Astrocyte of the cerebellum (primary cell): Measurements from ENCODE around the gene EMX2.

ENCODE experiments used
- DNase-seq: peaks from one replicate; pipeline ENCODE4 v3.0.0-alpha.2; 2011; ENCODE audit warnings: low read depth
- H3K4me3 ChIP-seq: 2 replicates; pipeline ENCODE4 v1.5.1; 2011; ENCODE audit warnings: mild to moderate bottlenecking, low read depth, low read length, moderate library complexity
- in situ Hi-C: cut with HindIII; loops from 2 replicates; pipeline ENCODE4 v1.10.0; 2017; ENCODE audit warnings: low sequenced_read_pairs
- TF ChIP-seq, protein P1 (sequence below): IDR thresholded peaks from 2 replicates; pipeline ENCODE4 v1.5.1; 2012; ENCODE audit warnings: low read length, low read depth, moderate library complexity, mild to moderate bottlenecking; ENCODE audit errors: missing control alignments

EMX2 gene

DNA sequence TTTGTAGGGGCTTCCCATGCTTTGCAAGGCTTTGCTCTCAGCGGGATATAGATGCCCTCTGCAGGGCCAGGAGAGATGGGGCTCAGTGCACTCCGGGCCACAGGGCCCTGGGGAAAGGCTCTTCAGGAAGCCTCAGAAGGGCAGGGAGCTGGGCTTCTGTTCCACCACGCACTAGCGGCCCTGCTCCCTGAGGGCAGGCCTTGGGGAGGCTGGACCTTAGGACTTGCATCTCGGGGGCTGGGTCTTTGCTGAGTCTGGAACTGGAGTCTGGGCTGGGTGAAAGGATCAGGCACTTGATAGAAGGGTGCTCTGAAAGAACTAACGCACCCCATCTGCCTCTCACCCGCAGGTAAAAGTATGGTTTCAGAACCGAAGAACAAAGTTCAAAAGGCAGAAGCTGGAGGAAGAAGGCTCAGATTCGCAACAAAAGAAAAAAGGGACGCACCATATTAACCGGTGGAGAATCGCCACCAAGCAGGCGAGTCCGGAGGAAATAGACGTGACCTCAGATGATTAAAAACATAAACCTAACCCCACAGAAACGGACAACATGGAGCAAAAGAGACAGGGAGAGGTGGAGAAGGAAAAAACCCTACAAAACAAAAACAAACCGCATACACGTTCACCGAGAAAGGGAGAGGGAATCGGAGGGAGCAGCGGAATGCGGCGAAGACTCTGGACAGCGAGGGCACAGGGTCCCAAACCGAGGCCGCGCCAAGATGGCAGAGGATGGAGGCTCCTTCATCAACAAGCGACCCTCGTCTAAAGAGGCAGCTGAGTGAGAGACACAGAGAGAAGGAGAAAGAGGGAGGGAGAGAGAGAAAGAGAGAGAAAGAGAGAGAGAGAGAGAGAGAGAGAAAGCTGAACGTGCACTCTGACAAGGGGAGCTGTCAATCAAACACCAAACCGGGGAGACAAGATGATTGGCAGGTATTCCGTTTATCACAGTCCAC is 5.4 kb downstream of the EMX2 start:
- in situ Hi-C loops = no loop called here
- no peak overlapping the region for H3K4me3 ChIP-seq
- no peak for DNase-seq
- TF ChIP-seq, protein P1, sequence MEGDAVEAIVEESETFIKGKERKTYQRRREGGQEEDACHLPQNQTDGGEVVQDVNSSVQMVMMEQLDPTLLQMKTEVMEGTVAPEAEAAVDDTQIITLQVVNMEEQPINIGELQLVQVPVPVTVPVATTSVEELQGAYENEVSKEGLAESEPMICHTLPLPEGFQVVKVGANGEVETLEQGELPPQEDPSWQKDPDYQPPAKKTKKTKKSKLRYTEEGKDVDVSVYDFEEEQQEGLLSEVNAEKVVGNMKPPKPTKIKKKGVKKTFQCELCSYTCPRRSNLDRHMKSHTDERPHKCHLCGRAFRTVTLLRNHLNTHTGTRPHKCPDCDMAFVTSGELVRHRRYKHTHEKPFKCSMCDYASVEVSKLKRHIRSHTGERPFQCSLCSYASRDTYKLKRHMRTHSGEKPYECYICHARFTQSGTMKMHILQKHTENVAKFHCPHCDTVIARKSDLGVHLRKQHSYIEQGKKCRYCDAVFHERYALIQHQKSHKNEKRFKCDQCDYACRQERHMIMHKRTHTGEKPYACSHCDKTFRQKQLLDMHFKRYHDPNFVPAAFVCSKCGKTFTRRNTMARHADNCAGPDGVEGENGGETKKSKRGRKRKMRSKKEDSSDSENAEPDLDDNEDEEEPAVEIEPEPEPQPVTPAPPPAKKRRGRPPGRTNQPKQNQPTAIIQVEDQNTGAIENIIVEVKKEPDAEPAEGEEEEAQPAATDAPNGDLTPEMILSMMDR = no peak

DNA sequence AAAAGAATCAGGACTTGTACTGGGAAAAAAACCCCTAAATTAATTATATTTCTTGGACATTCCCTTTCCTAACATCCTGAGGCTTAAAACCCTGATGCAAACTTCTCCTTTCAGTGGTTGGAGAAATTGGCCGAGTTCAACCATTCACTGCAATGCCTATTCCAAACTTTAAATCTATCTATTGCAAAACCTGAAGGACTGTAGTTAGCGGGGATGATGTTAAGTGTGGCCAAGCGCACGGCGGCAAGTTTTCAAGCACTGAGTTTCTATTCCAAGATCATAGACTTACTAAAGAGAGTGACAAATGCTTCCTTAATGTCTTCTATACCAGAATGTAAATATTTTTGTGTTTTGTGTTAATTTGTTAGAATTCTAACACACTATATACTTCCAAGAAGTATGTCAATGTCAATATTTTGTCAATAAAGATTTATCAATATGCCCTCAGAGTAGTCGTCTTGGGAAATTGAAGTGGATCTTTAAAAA is 6.6 kb downstream of the EMX2 start:
- DNase-seq = no peak
- in situ Hi-C loops = no loop called here
- H3K4me3 ChIP-seq = no peak overlapping the region
- TF ChIP-seq, protein P1 = no peak

DNA sequence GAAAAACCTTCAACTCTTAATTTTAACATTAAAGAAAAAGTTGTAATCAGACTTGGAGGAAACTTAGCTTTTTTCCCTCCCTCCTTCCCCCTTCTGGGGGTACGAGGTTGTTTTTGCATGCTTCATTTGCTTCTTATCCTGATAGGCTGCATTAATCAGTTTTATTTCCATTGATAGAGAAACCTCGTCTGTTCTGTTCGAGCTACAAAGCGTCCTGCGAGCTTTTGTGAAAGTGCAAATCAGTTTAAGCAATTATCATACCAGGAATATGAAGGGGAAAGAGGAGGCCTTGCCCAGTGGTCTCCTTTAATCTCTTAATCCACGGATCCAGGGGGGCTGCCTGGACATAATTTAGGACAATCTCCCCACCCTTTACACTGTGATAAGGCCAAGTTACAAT is 7.5 kb downstream of the EMX2 start:
- DNase-seq = no peak
- TF ChIP-seq, protein P1 = no peak
- H3K4me3 ChIP-seq = no peak overlapping the region
- in situ Hi-C loops = no loop called here

DNA sequence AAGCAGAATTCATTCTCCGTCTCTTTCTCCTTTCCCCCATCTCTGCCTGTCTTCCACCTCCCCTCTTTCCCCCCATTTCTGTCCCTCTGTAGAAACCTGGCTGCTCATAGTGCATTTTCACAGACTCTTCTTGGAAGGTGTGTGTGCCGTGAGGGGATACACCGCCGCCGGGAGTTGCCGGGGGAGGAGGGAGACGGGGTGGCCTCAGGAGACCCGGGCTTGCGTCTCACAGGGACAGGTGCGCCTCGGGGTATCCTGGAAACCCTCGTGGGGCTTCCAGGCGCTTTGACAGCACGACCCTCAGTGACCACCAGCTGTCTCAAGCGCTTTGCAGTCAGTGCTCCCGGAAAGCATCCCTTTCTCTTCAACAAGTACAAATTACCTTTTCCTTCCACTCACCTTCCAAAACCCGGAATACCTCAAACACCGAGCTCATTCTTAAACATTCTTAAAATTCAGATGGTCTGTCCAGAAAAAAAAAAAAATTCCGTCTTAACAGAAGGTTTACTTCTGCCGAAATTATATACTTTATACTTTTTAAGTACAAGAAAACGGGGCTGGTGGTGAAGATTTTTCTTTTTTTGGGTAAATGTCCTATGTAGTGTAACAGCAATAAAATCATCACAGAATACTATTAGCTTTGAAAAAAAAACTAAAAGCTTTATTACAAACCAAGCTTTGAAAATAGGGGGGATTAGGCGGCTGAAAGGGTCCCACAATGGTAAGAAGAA is 8.2 kb downstream of the EMX2 start:
- TF ChIP-seq, protein P1 = no peak
- in situ Hi-C loops = no loop called here
- no peak for DNase-seq
- no peak overlapping the region for H3K4me3 ChIP-seq

DNA sequence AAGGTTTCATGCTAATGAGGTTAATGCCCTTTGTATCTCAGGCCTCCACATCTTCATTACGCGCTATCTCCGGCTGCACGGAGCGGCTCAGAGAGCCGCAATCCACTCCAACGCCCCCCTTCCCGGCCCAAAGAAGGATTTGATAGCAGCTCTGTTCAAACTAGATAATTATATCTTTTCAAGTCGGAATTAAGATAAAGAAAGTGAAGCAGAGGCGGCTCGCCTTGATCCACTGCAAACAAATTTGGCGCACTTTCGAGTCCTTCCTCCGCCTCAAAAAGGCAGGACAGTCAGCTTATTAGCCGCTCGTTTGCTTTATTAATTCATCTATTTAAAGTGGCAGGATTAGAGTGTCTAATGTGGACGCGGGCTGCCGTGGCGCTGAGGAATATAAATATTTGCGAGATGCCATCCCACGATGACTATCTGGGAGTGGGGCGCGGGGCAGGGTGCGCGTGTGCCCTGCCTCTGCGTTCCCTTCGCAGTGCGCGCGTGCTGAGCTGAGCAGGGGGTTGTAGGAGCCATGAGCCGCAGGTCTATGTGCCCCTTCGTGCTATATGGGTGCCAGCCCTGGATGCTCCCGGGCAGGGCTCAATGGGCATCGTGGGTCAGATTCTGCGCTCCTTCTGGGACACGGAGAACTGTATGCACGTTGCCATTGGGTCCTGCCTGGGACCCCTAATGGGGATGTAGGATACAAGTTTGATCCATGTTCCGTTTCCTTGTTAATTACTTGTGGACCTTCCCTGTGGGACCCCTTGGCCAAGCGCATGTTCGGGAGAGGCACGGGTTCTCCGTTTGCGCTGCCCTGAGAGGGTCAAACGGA is 9.0 kb downstream of the EMX2 start:
- in situ Hi-C loops = no loop called here

More for the DNA sequence above, 9.0 kb downstream of the EMX2 start:
- TF ChIP-seq, protein P1 = no peak
- DNase-seq = no peak
- H3K4me3 ChIP-seq = no peak overlapping the region
